ENCODE results near the gene CTNNBL1.

CTNNBL1 gene

DNA sequence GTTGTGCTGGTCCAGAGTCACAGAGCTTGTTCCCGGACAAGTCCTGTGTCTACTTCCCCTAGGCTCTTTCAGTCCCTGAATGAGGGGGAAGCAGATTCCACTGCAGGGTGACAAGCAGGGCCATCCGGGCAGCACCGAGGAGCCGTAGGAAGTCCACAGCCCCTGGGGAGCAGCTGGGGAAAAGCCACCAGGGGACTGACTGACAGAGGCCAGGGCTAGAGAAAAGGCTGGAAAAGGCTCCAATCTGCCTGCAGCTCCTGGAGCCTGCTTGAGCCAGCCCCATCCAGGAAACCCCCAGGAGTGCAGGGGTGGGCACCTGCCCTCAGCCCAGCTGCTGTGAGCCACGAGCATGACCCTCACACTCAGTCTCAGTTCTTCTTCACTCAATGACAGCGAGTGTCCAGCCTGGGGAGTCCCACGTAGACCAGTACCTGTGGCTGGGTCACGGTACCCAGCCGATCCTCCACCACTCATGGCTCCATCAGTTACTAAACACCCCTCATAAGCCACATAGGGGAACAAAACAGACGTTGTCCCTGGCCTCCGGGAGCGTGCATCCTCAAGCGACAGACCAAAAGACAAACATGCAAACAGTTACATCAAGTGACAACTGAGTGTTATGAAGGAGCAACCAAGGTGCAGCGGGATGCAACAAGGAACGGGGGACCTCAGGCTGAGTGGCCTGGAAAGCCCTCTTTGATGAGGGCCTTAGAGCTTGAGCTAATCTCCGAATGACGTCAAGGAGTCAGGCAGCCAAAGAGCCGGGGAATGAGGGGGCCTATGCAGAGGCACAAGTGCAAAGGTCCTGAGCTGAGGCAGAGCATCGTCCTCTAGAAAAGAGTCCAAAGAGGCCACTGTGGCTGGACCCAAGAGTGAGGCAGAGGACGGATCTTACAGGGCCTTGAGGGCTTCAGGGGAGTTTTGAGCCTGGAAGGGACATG lies 184.3 kb downstream of the CTNNBL1 start:
- H3K79me2 ChIP-seq (ENCODE audit: insufficient read depth, low read depth), result no peaks in the 10 kb centered on the region
- no peak overlapping the region for H3K27ac ChIP-seq
- no peak overlapping the region for H3K4me3 ChIP-seq (IDR thresholded peaks at IDR 0.05; ENCODE audit: insufficient read depth, low read depth, low read length)
- no peak overlapping the region for H3K4me2 ChIP-seq
- no peak overlapping the region for H3K9ac ChIP-seq
- no peaks in the 10 kb centered on the region for H3K27me3 ChIP-seq (ENCODE audit: insufficient read depth, low read depth)
- H3K4me1 ChIP-seq (ENCODE audit: low read depth, poor library complexity, severe bottlenecking), result no peaks in the 10 kb centered on the region
- H4K20me1 ChIP-seq (ENCODE audit: insufficient read depth), result no peaks in the 10 kb centered on the region
- TF ChIP-seq, protein P1, sequence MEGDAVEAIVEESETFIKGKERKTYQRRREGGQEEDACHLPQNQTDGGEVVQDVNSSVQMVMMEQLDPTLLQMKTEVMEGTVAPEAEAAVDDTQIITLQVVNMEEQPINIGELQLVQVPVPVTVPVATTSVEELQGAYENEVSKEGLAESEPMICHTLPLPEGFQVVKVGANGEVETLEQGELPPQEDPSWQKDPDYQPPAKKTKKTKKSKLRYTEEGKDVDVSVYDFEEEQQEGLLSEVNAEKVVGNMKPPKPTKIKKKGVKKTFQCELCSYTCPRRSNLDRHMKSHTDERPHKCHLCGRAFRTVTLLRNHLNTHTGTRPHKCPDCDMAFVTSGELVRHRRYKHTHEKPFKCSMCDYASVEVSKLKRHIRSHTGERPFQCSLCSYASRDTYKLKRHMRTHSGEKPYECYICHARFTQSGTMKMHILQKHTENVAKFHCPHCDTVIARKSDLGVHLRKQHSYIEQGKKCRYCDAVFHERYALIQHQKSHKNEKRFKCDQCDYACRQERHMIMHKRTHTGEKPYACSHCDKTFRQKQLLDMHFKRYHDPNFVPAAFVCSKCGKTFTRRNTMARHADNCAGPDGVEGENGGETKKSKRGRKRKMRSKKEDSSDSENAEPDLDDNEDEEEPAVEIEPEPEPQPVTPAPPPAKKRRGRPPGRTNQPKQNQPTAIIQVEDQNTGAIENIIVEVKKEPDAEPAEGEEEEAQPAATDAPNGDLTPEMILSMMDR (conservative IDR thresholded peaks at IDR 0.05; ENCODE audit: low read depth, low read length), result no peak
- no peaks in the 10 kb centered on the region for H3K36me3 ChIP-seq (ENCODE audit: insufficient read depth)
- no peak overlapping the region for H2AFZ ChIP-seq (ENCODE audit: low read depth)

DNA sequence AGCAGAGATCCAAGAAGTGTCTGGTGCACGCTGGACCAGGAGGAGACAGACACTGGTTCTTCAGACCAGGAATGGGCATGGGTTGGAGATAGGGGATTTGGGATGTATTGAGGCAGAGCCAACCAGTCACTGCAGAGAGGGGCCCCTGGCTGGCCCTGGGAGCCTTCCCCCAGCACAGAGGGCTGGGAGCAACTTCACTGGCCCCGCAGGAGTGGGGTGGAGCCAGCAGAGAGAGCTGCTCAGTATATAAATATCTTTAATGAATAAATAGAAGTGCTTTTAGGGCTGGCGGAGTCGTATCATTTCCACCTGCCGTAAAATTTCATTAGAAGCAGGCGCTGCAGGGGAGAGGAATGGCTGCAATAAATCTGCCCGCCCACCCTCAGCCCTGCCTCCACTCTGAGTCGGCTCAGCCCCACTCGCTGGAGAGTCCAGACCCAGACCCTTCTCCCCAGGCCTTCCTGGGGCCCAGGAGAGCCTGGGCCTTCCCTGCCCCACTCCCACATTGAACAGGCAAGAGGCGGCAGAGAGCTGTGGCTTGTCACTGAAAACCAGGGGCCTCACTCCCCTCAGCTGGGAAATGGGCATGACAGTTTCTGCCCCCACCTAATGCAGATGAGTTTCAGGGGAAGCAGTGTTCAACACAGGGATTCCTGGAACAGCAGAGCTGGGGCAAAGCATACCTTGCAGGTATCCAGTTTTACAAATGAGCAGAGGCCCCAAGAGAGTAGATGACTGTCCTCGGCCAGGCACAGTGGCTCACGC lies 185.2 kb downstream of the CTNNBL1 start:
- H2AFZ ChIP-seq (ENCODE audit: low read depth), result no peak overlapping the region
- H3K27ac ChIP-seq, result no peak overlapping the region
- no peaks in the 10 kb centered on the region for H3K4me1 ChIP-seq (ENCODE audit: low read depth, poor library complexity, severe bottlenecking)
- no peak overlapping the region for H3K4me3 ChIP-seq (IDR thresholded peaks at IDR 0.05; ENCODE audit: insufficient read depth, low read depth, low read length)
- H3K79me2 ChIP-seq (ENCODE audit: insufficient read depth, low read depth), result no peaks in the 10 kb centered on the region
- H3K9ac ChIP-seq, result no peak overlapping the region
- no peaks in the 10 kb centered on the region for H4K20me1 ChIP-seq (ENCODE audit: insufficient read depth)
- no peak overlapping the region for H3K4me2 ChIP-seq
- H3K36me3 ChIP-seq (ENCODE audit: insufficient read depth), result no peaks in the 10 kb centered on the region
- no peaks in the 10 kb centered on the region for H3K27me3 ChIP-seq (ENCODE audit: insufficient read depth, low read depth)
- TF ChIP-seq, protein P1 (conservative IDR thresholded peaks at IDR 0.05; ENCODE audit: low read depth, low read length), result no peak

DNA sequence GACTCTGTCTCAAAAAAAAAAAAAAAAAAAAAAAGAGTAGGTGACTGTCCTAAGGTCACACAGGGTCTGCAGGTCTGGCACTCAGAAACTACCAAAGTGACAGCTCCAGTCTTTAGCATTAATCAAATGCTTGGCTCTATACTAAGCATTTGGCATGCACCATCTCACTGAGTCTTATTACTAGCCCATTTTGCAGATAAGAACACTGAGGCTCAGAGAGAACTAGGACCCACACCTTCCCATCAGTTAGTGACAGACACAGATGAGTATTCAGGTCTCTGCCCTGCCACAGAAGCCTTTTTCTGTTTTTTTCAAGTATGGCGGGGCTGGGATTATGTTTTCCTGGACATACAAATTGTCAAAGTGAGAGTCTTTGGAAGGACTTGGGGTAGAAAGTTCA lies 186.0 kb downstream of the CTNNBL1 start:
- no peaks in the 10 kb centered on the region for H3K27me3 ChIP-seq (ENCODE audit: insufficient read depth, low read depth)
- no peak overlapping the region for H3K27ac ChIP-seq
- H2AFZ ChIP-seq (ENCODE audit: low read depth), result no peak overlapping the region
- no peak overlapping the region for H3K9ac ChIP-seq
- H3K36me3 ChIP-seq (ENCODE audit: insufficient read depth), result no peaks in the 10 kb centered on the region
- TF ChIP-seq, protein P1 (conservative IDR thresholded peaks at IDR 0.05; ENCODE audit: low read depth, low read length), result no peak
- H4K20me1 ChIP-seq (ENCODE audit: insufficient read depth), result no peaks in the 10 kb centered on the region
- no peak overlapping the region for H3K4me3 ChIP-seq (IDR thresholded peaks at IDR 0.05; ENCODE audit: insufficient read depth, low read depth, low read length)
- H3K79me2 ChIP-seq (ENCODE audit: insufficient read depth, low read depth), result no peaks in the 10 kb centered on the region
- no peaks in the 10 kb centered on the region for H3K4me1 ChIP-seq (ENCODE audit: low read depth, poor library complexity, severe bottlenecking)
- H3K4me2 ChIP-seq, result no peak overlapping the region

DNA sequence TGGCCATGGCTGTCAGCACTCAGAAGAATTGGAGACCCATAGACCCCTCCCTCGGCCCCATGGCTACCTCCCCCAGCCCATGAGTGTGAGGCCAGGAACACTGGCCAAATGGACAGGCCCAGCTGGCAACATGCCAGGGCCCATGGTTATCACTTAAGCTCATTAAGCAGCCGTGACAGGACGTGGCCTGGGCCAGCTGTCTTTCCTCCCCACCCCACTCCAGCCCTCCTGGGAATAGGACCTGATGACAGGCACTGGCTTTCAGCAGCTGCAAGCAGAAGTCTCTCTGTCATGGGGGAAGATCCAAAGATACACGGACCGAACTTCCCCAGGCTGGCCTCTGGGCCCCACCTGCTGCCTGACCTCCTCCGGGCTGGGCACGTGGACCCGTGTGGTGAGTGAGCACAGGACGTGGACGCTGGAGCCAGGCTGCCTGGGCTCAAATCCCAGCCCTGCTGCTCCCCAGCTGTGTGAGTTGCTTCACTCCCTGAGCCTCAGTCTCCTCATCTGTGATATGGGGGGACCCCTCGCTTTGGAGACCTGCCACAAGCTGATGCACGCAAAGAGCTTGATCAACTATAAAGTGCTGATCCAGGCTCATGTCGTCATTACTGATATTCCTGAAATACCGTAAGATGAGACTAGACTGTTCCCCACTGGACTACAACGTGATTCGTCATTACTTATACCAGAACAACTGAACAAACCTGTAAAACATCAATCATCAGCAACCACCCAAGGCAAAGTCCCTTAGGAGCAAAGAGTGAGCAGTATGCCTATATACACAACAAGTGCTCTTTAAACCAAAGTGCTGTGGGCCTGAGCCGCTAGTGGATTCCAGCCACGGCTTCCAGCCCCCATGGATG lies 187.1 kb downstream of the CTNNBL1 start:
- no peaks in the 10 kb centered on the region for H4K20me1 ChIP-seq (ENCODE audit: insufficient read depth)
- TF ChIP-seq, protein P1 (conservative IDR thresholded peaks at IDR 0.05; ENCODE audit: low read depth, low read length), result no peak
- no peak overlapping the region for H3K4me2 ChIP-seq
- no peaks in the 10 kb centered on the region for H3K4me1 ChIP-seq (ENCODE audit: low read depth, poor library complexity, severe bottlenecking)
- no peak overlapping the region for H3K9ac ChIP-seq
- no peaks in the 10 kb centered on the region for H3K27me3 ChIP-seq (ENCODE audit: insufficient read depth, low read depth)
- H3K79me2 ChIP-seq (ENCODE audit: insufficient read depth, low read depth), result no peaks in the 10 kb centered on the region
- no peak overlapping the region for H3K4me3 ChIP-seq (IDR thresholded peaks at IDR 0.05; ENCODE audit: insufficient read depth, low read depth, low read length)
- no peak overlapping the region for H2AFZ ChIP-seq (ENCODE audit: low read depth)
- no peaks in the 10 kb centered on the region for H3K36me3 ChIP-seq (ENCODE audit: insufficient read depth)
- no peak overlapping the region for H3K27ac ChIP-seq
